ENCODE results near the gene SEC16B.

SEC16B gene

DNA sequence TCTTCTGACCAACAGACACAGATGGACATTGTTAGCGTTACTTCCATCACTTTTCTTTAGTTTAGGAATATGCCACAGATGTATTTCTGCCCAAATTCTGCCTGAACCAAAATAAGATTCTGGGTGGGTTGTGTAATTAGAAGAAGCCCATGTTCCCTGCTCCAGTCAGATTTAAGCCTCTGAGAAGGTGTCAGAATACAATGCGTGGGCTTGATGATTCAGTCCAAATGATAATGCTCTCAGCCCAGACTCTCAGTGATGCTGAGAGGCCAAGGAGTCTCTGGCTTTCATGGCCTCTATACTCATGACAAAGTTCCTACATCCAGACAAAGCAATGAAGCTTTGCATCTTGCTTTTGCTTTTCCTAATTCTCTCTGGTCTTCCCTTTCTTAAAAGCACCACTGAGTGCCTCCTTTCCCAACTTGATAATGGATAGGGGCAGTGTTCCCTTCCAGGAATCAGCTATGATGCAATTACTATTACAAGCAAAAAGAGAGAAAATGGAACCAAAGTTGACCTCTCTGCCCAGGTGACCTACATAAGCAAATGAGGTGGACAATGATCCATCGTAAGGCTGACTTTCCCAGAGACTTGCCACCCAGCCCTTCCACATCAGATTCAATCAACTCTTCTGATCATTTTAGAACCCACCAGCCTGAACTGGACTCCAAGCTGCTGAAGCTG, 8.8 kb downstream of the SEC16B start:
- Histone ChIP-seq H4K20me1 (ENCODE audit: insufficient read depth) (no peaks in the 10 kb centered on the region), H3K4me1 (ENCODE audit: low read depth, poor library complexity, severe bottlenecking) (no peaks in the 10 kb centered on the region), H2AFZ (ENCODE audit: low read depth) (no peak overlapping the region), H3K9ac (no peak overlapping the region), H3K79me2 (ENCODE audit: insufficient read depth, low read depth) (no peaks in the 10 kb centered on the region), H3K27ac (no peak overlapping the region), H3K36me3 (ENCODE audit: insufficient read depth) (no peaks in the 10 kb centered on the region), H3K27me3 (ENCODE audit: insufficient read depth, low read depth) (no peaks in the 10 kb centered on the region), H3K4me2 (no peak overlapping the region), H3K4me3 (IDR thresholded peaks at IDR 0.05; ENCODE audit: insufficient read depth, low read depth, low read length) (no peak overlapping the region)
- TF ChIP-seq, protein P1, sequence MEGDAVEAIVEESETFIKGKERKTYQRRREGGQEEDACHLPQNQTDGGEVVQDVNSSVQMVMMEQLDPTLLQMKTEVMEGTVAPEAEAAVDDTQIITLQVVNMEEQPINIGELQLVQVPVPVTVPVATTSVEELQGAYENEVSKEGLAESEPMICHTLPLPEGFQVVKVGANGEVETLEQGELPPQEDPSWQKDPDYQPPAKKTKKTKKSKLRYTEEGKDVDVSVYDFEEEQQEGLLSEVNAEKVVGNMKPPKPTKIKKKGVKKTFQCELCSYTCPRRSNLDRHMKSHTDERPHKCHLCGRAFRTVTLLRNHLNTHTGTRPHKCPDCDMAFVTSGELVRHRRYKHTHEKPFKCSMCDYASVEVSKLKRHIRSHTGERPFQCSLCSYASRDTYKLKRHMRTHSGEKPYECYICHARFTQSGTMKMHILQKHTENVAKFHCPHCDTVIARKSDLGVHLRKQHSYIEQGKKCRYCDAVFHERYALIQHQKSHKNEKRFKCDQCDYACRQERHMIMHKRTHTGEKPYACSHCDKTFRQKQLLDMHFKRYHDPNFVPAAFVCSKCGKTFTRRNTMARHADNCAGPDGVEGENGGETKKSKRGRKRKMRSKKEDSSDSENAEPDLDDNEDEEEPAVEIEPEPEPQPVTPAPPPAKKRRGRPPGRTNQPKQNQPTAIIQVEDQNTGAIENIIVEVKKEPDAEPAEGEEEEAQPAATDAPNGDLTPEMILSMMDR (conservative IDR thresholded peaks at IDR 0.05; ENCODE audit: low read depth, low read length), result no peak

DNA sequence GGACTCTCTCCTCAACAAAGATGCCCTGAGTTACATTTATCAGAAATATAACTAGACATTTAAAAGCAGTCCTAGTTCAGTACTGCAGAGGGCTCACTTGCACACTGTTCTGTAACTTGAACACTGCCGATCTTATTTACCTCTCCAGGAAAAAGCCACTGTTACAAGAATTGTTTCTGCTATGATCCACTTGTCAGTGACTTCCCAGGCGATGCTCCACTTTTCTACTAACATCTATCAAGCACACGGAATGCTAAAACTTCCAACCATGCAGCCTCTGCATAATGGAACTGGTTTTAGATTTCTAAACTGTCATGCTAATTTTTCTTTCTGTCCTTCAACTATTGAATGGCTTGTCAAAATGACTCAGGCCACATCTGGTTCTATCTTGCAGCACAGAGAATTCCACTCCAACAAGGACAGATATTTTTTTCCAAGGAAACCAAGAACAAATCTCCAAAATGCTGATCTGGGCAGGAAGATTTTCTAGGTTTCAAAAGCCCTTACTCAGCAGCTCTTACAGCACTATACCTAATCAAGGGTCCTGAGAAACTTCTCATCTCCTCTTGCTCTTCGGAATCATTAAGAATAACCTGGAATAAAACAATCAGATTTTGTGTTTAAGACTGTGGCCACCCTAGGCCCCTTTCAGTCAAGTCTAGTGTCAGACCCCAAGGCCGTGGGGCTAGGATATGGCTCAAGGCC, 9.9 kb downstream of the SEC16B start:
- no peaks in the 10 kb centered on the region for H3K79me2 ChIP-seq (ENCODE audit: insufficient read depth, low read depth)
- H3K27me3 ChIP-seq (ENCODE audit: insufficient read depth, low read depth), result no peaks in the 10 kb centered on the region
- no peak overlapping the region for H3K4me3 ChIP-seq (IDR thresholded peaks at IDR 0.05; ENCODE audit: insufficient read depth, low read depth, low read length)
- H3K36me3 ChIP-seq (ENCODE audit: insufficient read depth), result no peaks in the 10 kb centered on the region
- no peak overlapping the region for H2AFZ ChIP-seq (ENCODE audit: low read depth)
- no peaks in the 10 kb centered on the region for H3K4me1 ChIP-seq (ENCODE audit: low read depth, poor library complexity, severe bottlenecking)
- TF ChIP-seq, protein P1 (conservative IDR thresholded peaks at IDR 0.05; ENCODE audit: low read depth, low read length), result no peak
- H3K9ac ChIP-seq, result no peak overlapping the region
- no peak overlapping the region for H3K27ac ChIP-seq
- H3K4me2 ChIP-seq, result no peak overlapping the region
- no peaks in the 10 kb centered on the region for H4K20me1 ChIP-seq (ENCODE audit: insufficient read depth)

DNA sequence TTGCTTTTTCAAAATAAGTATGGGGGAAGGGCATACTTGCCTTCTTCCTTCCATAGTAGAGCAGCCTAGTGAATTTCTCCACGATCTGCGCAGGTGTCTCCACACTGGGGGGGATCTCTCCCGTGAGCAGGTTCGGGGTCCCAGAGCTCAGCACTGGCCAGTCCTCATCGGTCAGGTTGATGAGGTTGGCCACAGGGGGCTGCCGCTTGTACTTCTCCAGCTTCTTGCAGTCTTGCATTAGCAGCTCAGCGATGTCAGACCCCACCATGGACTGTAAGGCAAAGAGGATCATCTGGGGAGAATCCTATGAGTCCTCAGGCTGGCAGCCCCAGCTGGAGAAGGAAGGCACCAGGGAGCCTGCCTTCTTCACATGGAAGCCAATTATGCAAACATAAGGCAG, 11.8 kb downstream of the SEC16B start:
- no peaks in the 10 kb centered on the region for H3K27me3 ChIP-seq (ENCODE audit: insufficient read depth, low read depth)
- H4K20me1 ChIP-seq (ENCODE audit: insufficient read depth), result no peaks in the 10 kb centered on the region
- TF ChIP-seq, protein P1 (conservative IDR thresholded peaks at IDR 0.05; ENCODE audit: low read depth, low read length), result no peak
- H3K36me3 ChIP-seq (ENCODE audit: insufficient read depth), result no peaks in the 10 kb centered on the region
- no peaks in the 10 kb centered on the region for H3K4me1 ChIP-seq (ENCODE audit: low read depth, poor library complexity, severe bottlenecking)
- no peak overlapping the region for H3K4me3 ChIP-seq (IDR thresholded peaks at IDR 0.05; ENCODE audit: insufficient read depth, low read depth, low read length)
- H3K27ac ChIP-seq, result no peak overlapping the region
- no peak overlapping the region for H3K4me2 ChIP-seq
- no peak overlapping the region for H3K9ac ChIP-seq
- no peaks in the 10 kb centered on the region for H3K79me2 ChIP-seq (ENCODE audit: insufficient read depth, low read depth)
- H2AFZ ChIP-seq (ENCODE audit: low read depth), result no peak overlapping the region

DNA sequence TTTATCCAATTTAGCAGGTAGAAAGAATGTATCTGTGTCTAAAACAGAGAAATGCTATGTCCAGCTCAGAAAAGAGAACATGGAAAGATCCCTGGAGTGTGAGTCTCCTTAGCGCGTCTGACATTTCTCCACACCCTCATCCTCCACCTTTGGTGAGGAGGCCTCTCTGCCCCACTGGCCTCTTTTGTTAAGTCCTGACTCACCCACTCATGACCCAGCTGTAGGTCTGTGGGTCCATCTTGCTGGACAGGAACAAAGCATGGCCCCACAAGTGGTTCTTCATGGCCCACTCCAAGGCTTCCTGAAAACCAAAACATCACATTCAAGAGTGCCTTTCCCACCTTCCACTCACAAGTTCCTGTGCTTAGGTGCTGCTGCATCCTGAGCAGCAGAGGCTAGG, 15.8 kb downstream of the SEC16B start:
- Histone ChIP-seq H4K20me1 (ENCODE audit: insufficient read depth) (no peaks in the 10 kb centered on the region), H3K27me3 (ENCODE audit: insufficient read depth, low read depth) (no peaks in the 10 kb centered on the region), H3K9ac (no peak overlapping the region), H3K4me3 (IDR thresholded peaks at IDR 0.05; ENCODE audit: insufficient read depth, low read depth, low read length) (no peak overlapping the region), H3K79me2 (ENCODE audit: insufficient read depth, low read depth) (no peaks in the 10 kb centered on the region), H3K4me1 (ENCODE audit: low read depth, poor library complexity, severe bottlenecking) (no peaks in the 10 kb centered on the region), H3K36me3 (ENCODE audit: insufficient read depth) (no peaks in the 10 kb centered on the region), H2AFZ (ENCODE audit: low read depth) (no peak overlapping the region), H3K4me2 (no peak overlapping the region), H3K27ac (no peak overlapping the region)
- TF ChIP-seq, protein P1 (conservative IDR thresholded peaks at IDR 0.05; ENCODE audit: low read depth, low read length), result no peak
